Activated T-helper 2 cell treated with anti-CD3 and anti-CD28 coated beads, Interferon-gamma antibody, Interleukin-2, Interleukin-4, amounts not matched to agents 10 μg/mL and 5 μg/mL and 100 μg/mL, durations not matched to agents 14 hours and 24 hours and 36 hours (primary cell): Measurements from ENCODE around the gene YY1. TPM values are rescaled to one million over a fixed set of nuclear protein-coding genes. Genes with fewer than 3 reads are reported as not detected.

ENCODE experiments used
- DNase-seq: peaks from one replicate; pipeline ENCODE4 v3.0.0; 2021; ENCODE audit warnings: low spot score
- H3K27ac Mint-ChIP-seq: one replicate; pipeline ENCODE4 v1.8.0; 2021; ENCODE audit warnings: mixed read lengths
- H3K27me3 Mint-ChIP-seq: one replicate; pipeline ENCODE4 v1.8.0; 2021; ENCODE audit warnings: low read depth, mixed read lengths
- H3K36me3 Mint-ChIP-seq: one replicate; pipeline ENCODE4 v1.8.0; 2021; ENCODE audit warnings: low read depth, mixed read lengths
- H3K4me1 Mint-ChIP-seq: one replicate; pipeline ENCODE4 v1.8.0; 2021; ENCODE audit warnings: low read depth, mixed read lengths
- H3K4me3 Mint-ChIP-seq: one replicate; pipeline ENCODE4 v1.8.0; 2021; ENCODE audit warnings: low read depth, mild to moderate bottlenecking, moderate library complexity, mixed read lengths
- H3K9me3 Mint-ChIP-seq: one replicate; pipeline ENCODE4 v1.8.0; 2021; ENCODE audit warnings: mixed read lengths
- intact Hi-C: fragments of 100-400 bp; cut with micrococcal nuclease; formaldehyde crosslinking; loops from one replicate; pipeline ENCODE4 v1.15.1; 2023
- total RNA-seq: library from RNA; stranded (reverse); gene quantifications from 2 replicates; pipeline ENCODE4 v1.2.3, GENCODE V29; 2022

The YY1 gene
- total RNA-seq, 1 donor from 2014 or later, result 105 TPM

GRCh38 chr14:100325958-100326357 lies 87.0 kb downstream of the YY1 start:
- Mint-ChIP-seq H3K27ac (no peak overlapping the region), H3K36me3 (no peaks in the 10 kb centered on the region), H3K4me3 (no peak overlapping the region), H3K27me3 (no peaks in the 10 kb centered on the region), H3K9me3 (no peaks in the 10 kb centered on the region), H3K4me1 (no peaks in the 10 kb centered on the region)
- intact Hi-C loops, result no loop called here
- DNase-seq, result no peak

- H3K27me3 Mint-ChIP-seq, result no peaks in the 10 kb centered on the region
- intact Hi-C loops, result no loop called here
- H3K27ac Mint-ChIP-seq, result no peak overlapping the region
- no peak overlapping the region for H3K4me3 Mint-ChIP-seq
- no peaks in the 10 kb centered on the region for H3K36me3 Mint-ChIP-seq
- H3K4me1 Mint-ChIP-seq, result no peaks in the 10 kb centered on the region
- no peak for DNase-seq
- no peaks in the 10 kb centered on the region for H3K9me3 Mint-ChIP-seq
These were observed 88.2 kb downstream of the YY1 start for GRCh38 chr14:100327128-100327527.

DNA sequence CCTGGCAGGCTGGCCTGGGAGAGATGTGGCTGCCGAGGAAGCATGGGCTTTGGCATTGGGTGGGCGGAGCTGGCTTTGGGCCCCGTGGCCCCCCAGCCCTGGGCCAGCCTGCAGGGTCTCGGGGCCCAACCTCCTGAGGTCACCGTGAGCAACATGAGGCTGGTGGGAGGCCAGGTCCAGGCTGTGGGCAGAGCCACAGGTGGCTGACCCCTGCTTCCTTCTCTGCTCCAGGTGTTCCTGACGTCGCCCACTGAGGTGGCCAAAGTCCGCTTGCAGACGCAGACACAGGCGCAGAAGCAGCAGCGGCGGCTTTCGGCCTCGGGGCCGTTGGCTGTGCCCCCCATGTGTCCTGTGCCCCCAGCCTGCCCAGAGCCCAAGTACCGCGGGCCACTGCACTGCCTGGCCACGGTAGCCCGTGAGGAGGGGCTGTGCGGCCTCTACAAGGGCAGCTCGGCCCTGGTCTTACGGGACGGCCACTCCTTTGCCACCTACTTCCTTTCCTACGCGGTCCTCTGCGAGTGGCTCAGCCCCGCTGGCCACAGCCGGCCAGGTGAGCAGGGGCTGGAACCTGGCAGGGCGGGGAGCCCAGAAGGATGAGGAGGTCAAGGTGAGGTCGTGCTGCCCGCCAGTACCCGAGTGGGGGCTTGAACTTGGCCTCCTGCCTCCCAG lies 89.7 kb downstream of the YY1 start:
- Mint-ChIP-seq H3K36me3 (peaks cover 7% of the 10 kb centered on the region), H3K27ac (no peak overlapping the region), H3K4me1 (no peaks in the 10 kb centered on the region), H3K9me3 (no peaks in the 10 kb centered on the region), H3K4me3 (no peak overlapping the region), H3K27me3 (no peaks in the 10 kb centered on the region)
- no peak for DNase-seq
- intact Hi-C loops, result no loop called here

DNA sequence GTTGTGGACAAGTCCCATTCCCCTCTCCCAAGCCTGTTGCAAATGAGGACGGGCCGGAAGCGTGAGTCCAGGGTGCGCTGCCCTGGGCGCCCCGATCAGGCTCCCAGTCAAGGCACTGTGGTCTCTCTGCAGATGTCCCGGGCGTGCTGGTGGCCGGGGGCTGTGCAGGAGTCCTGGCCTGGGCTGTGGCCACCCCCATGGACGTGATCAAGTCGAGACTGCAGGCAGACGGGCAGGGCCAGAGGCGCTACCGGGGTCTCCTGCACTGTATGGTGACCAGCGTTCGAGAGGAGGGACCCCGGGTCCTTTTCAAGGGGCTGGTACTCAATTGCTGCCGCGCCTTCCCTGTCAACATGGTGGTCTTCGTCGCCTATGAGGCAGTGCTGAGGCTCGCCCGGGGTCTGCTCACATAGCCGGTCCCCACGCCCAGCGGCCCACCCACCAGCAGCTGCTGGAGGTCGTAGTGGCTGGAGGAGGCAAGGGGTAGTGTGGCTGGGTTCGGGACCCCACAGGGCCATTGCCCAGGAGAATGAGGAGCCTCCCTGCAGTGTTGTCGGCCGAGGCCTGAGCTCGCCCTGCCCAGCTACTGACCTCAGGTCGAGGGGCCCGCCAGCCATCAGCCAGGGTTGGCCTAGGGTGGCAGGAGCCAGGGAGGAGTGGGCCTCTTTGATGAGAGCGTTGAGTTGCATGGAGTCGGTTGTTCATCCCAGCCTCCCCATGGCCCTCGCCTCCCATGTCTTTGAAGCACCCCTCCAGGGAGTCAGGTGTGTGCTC lies 90.5 kb downstream of the YY1 start:
- Mint-ChIP-seq H3K4me1 (no peaks in the 10 kb centered on the region), H3K9me3 (no peaks in the 10 kb centered on the region), H3K27me3 (no peaks in the 10 kb centered on the region), H3K4me3 (no peak overlapping the region), H3K36me3 (peaks cover 14% of the 10 kb centered on the region), H3K27ac (no peak overlapping the region)
- no peak for DNase-seq
- intact Hi-C loops, result no loop called here

GRCh38 chr14:100330007-100330344 lies 91.0 kb downstream of the YY1 start:
- H3K4me1 Mint-ChIP-seq, result no peaks in the 10 kb centered on the region
- intact Hi-C loops, result no loop called here
- no peaks in the 10 kb centered on the region for H3K27me3 Mint-ChIP-seq
- no peak overlapping the region for H3K27ac Mint-ChIP-seq
- H3K4me3 Mint-ChIP-seq, result no peak overlapping the region
- peaks cover 19% of the 10 kb centered on the region for H3K36me3 Mint-ChIP-seq
- no peaks in the 10 kb centered on the region for H3K9me3 Mint-ChIP-seq
- DNase-seq, result no peak

- Mint-ChIP-seq H3K27ac (no peak overlapping the region), H3K36me3 (peaks cover 21% of the 10 kb centered on the region), H3K4me3 (no peak overlapping the region), H3K27me3 (no peaks in the 10 kb centered on the region), H3K9me3 (no peaks in the 10 kb centered on the region), H3K4me1 (no peaks in the 10 kb centered on the region)
- intact Hi-C loops, result no loop called here
- DNase-seq, result no peak
These were observed 91.5 kb downstream of the YY1 start for GRCh38 chr14:100330388-100330931.

GRCh38 chr14:100332071-100332639 lies 93.2 kb downstream of the YY1 start:
- intact Hi-C loops, result no loop called here
- Mint-ChIP-seq H3K27me3 (no peaks in the 10 kb centered on the region), H3K36me3 (peaks cover 35% of the 10 kb centered on the region), H3K27ac (no peak overlapping the region), H3K4me1 (peaks cover 9% of the 10 kb centered on the region), H3K9me3 (no peaks in the 10 kb centered on the region), H3K4me3 (no peak overlapping the region)
- no peak for DNase-seq

Other genes with a start within 250 kb of the YY1 start
- gene EVL, start 173.7 kb upstream of the YY1 start, total RNA-seq, result 255 TPM in 2 replicates
- 0.16 and 0.41 TPM in 2 replicates for gene DEGS2, start 79.5 kb upstream of the YY1 start, total RNA-seq
- 37.0 and 38.8 TPM in 2 replicates for gene SLC25A29, start 67.3 kb downstream of the YY1 start, total RNA-seq
- not detected in 2 replicates for gene SLC25A47, start 84.2 kb downstream of the YY1 start, total RNA-seq
- gene WDR25, start 137.3 kb downstream of the YY1 start, total RNA-seq, result 6.9 and 7.3 TPM in 2 replicates